GM12892 (cell line): Measurements from ENCODE around the gene PHLDA3.

ENCODE experiments used
- POLR2A ChIP-seq: IDR thresholded peaks from 2 replicates; pipeline ENCODE4 v1.6.1; 2011; ENCODE audit warnings: low read depth, low read length, control low read depth
- POLR2AphosphoS5 ChIP-seq: IDR thresholded peaks from 2 replicates; pipeline ENCODE4 v1.6.1; 2011; ENCODE audit warnings: low read depth, low read length, control low read depth
- TAF1 ChIP-seq: IDR thresholded peaks from 2 replicates; pipeline ENCODE4 v1.6.1; 2011; ENCODE audit warnings: low read depth, mild to moderate bottlenecking, control low read depth, low read length, borderline replicate concordance

- TF ChIP-seq POLR2A: no peak
- no peak for TF ChIP-seq POLR2AphosphoS5
- TF ChIP-seq TAF1: no peak
Measured at GRCh38 chr1:201447903-201448871, 20.8 kb downstream of the PHLDA3 start.
